GM13976 (cell line): ENCODE measurements around the gene NABP1.

Source experiments
- DNase-seq: peaks from one replicate; pipeline ENCODE4 v3.0.0; 2012; ENCODE audit warnings: low spot score
- CTCF ChIP-seq: IDR thresholded peaks from 2 replicates; pipeline ENCODE4 v1.5.1; 2012; ENCODE audit warnings: borderline replicate concordance, mild to moderate bottlenecking; ENCODE audit not compliant: insufficient read depth; ENCODE audit errors: extremely low read depth, missing control alignments, control extremely low read depth
- in situ Hi-C: fragments of 300-500 bp; cut with MboI; formaldehyde crosslinking; loops from one replicate; pipeline ENCODE4 v1.12.0; 2022; ENCODE audit warnings: low sequenced_read_pairs, mixed read lengths, inconsistent platforms; ENCODE audit not compliant: unreplicated experiment

Gene NABP1

DNA sequence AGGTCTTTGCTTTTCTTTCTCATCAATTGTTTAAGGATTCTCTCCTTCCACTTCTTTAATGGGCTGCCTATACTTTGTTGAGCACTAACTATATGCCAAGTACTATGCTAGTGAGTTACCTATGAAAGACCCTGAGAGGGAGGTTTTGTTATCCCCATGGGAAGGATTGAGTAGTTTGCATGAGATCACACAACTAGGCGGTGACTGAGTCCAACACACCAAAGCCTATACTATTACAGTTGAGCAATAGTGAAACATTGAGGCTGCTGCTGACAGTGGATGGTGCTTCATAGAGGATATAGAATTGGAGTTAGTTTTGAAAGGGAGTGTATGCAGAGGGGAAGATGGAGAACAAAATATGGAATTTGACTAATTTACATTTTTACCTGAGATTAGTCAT lies 15.8 kb downstream of the NABP1 start:
- no peak for DNase-seq
- TF ChIP-seq CTCF: no peak
- in situ Hi-C loops: loop anchor here (5.0 kb wide), 1 partner anchor 126 kb away; no protein-coding TSS in a partner anchor

DNA sequence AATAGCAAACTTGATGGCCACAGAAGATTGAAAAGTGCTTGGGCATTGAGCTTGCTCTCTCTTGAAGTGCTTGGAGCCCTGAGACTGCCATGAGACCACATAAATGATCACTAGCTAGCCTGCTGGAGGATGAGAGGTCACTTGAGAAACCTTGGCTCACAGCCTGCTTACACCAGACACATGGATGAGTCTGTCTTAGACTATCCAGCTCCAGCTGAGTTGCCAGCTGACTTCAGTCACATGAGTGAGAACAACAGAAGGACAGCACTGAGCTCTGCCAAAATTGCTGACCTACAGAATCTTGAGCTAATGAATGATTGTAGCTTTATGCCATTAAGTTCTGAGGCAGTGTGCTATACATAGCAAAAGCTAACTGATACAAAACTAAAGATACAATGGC lies 18.1 kb downstream of the NABP1 start:
- TF ChIP-seq CTCF: no peak
- DNase-seq: no peak
- in situ Hi-C loops: no loop called here

DNA sequence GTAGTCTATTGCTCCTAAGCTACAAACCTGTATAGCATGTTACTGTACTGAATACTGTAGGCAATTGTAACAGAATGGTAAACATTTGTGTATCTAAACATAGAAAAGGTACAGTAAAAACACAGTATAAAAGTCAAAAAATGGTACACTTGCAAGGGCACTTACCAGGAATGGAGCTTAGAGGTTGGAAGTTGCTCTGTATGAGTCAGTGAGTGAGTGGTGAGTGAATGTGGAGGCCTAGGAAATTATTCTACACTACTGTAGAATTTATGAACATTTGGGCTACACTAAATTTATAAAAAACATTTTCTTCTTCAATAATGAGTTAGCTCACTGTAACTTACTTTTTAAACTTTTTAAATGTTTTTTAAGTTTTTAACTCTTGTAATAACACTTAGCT lies 19.0 kb downstream of the NABP1 start:
- no peak for DNase-seq
- TF ChIP-seq CTCF: no peak
- in situ Hi-C loops: no loop called here

DNA sequence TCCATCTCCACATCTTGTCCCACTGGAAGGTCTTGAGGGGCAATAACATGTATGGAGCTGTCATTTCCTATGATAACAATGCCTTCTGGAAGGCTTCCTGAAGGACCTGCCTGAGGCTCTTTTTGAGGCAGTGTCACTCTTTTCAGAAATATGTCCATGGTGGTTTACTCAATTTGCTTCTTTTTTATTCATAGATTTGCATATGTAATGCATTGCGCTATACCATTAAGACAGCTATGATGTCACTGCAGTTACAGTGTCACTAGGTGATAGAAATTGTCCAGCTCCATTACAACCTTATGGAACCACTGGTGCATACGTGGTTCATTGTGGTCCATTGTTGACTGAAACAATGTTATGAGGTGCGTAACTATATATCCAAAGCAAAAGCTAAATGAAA lies 19.9 kb downstream of the NABP1 start:
- no peak for TF ChIP-seq CTCF
- in situ Hi-C loops: no loop called here
- DNase-seq: no peak

GRCh38 chr2:191699341-191699945 lies 21.5 kb downstream of the NABP1 start:
- no peak for DNase-seq
- in situ Hi-C loops: no loop called here
- no peak for TF ChIP-seq CTCF

GRCh38 chr2:191701029-191701428 lies 23.1 kb downstream of the NABP1 start:
- no peak for TF ChIP-seq CTCF
- no peak for DNase-seq
- in situ Hi-C loops: no loop called here
